WTC11 (cell line): Measurements from ENCODE around the gene CCDC6. TPM values are rescaled to one million over a fixed set of nuclear protein-coding genes. Genes with fewer than 3 reads are reported as not detected.

Source experiments
- ATAC-seq: fragments of 200-7000 bp; cut with Tn5 transposase; 2 replicates; pipeline ENCODE4 v1.10.0; 2021; ENCODE audit warnings: mild to moderate bottlenecking, moderate library complexity
- CTCF ChIA-PET: fragments of 300-600 bp; sonication (Branson Sonifier 250); formaldehyde crosslinking; loops from one replicate; lab custom pipeline; 2021; ENCODE audit warnings: antibody characterized with exemption; lab: Charles Lee
- POLR2A ChIA-PET: fragments of 350-600 bp; sonication (Branson Sonifier 250); formaldehyde crosslinking; loops from one replicate; lab custom pipeline; 2021; ENCODE audit warnings: antibody characterized with exemption; lab: Charles Lee
- DNase-seq: peaks from one replicate; pipeline ENCODE4 v3.0.0; 2021; ENCODE audit warnings: low spot score
- H3K27ac Mint-ChIP-seq: 2 replicates; pipeline ENCODE4 v1.8.0; 2021; ENCODE audit warnings: mixed read lengths
- H3K27me3 Mint-ChIP-seq: 2 replicates; pipeline ENCODE4 v1.8.0; 2021; ENCODE audit warnings: low read depth, mild to moderate bottlenecking, moderate library complexity, mixed read lengths
- H3K36me3 Mint-ChIP-seq: 2 replicates; pipeline ENCODE4 v1.8.0; 2021; ENCODE audit warnings: mixed read lengths
- H3K4me1 Mint-ChIP-seq: 2 replicates; pipeline ENCODE4 v1.8.0; 2022; ENCODE audit warnings: mixed read lengths
- H3K4me3 Mint-ChIP-seq: 2 replicates; pipeline ENCODE4 v1.8.0; 2021; ENCODE audit warnings: mild to moderate bottlenecking, moderate library complexity, mixed read lengths
- H3K9me3 Mint-ChIP-seq: 2 replicates; pipeline ENCODE4 v1.8.0; 2021; ENCODE audit warnings: mixed read lengths
- AFF4 ChIP-seq: sonication (generic); formaldehyde crosslinking; IDR thresholded peaks from 2 replicates; pipeline ENCODE4 v1.8.1; 2023; ENCODE audit warnings: mild to moderate bottlenecking, missing genetic modification reagents, borderline replicate concordance
- ATF1 ChIP-seq: sonication (generic); formaldehyde crosslinking; IDR thresholded peaks from 2 replicates; pipeline ENCODE4 v1.8.1; 2023; ENCODE audit warnings: mild to moderate bottlenecking, moderate library complexity, missing genetic modification reagents
- CBFB ChIP-seq: sonication (generic); formaldehyde crosslinking; IDR thresholded peaks from 2 replicates; pipeline ENCODE4 v1.8.1; 2022; ENCODE audit warnings: mild to moderate bottlenecking, low read depth, missing genetic modification reagents
- GABPB1 ChIP-seq: sonication (generic); formaldehyde crosslinking; IDR thresholded peaks from 2 replicates; pipeline ENCODE4 v1.8.1; 2023; ENCODE audit warnings: mild to moderate bottlenecking, missing genetic modification reagents
- JAZF1 ChIP-seq: fragments of 250-450 bp; sonication (Bioruptor Pico); IDR thresholded peaks from 2 replicates; pipeline ENCODE4 v1.9.0; 2021; ENCODE audit warnings: moderate library complexity, mild to moderate bottlenecking, inconsistent platforms
- MLX ChIP-seq: sonication (generic); formaldehyde crosslinking; IDR thresholded peaks from 2 replicates; pipeline ENCODE4 v1.8.1; 2023; ENCODE audit warnings: mild to moderate bottlenecking, missing genetic modification reagents, moderate library complexity
- OVOL2 ChIP-seq: fragments of 250-450 bp; sonication (Bioruptor Pico); IDR thresholded peaks from 2 replicates; pipeline ENCODE4 v1.9.0; 2021; ENCODE audit warnings: mild to moderate bottlenecking, borderline replicate concordance
- PREB ChIP-seq: sonication (generic); formaldehyde crosslinking; IDR thresholded peaks from 2 replicates; pipeline ENCODE4 v1.8.1; 2022; ENCODE audit warnings: mild to moderate bottlenecking, missing genetic modification reagents, moderate library complexity, borderline replicate concordance
- SP1 ChIP-seq: sonication (generic); formaldehyde crosslinking; conservative IDR thresholded peaks from 2 replicates; pipeline ENCODE4 v1.8.1; 2022; ENCODE audit warnings: missing genetic modification reagents
- USF2 ChIP-seq: sonication (generic); formaldehyde crosslinking; IDR thresholded peaks from 2 replicates; pipeline ENCODE4 v1.8.1; 2023; ENCODE audit warnings: mild to moderate bottlenecking, missing genetic modification reagents, moderate library complexity
- ZBTB43 ChIP-seq: sonication (generic); formaldehyde crosslinking; IDR thresholded peaks from 2 replicates; pipeline ENCODE4 v1.8.1; 2023; ENCODE audit warnings: mild to moderate bottlenecking, missing genetic modification reagents
- ZNF219 ChIP-seq: sonication (generic); formaldehyde crosslinking; IDR thresholded peaks from 2 replicates; pipeline ENCODE4 v1.8.0; 2023; ENCODE audit warnings: missing genetic modification reagents, mild to moderate bottlenecking, borderline replicate concordance
- ZNF317 ChIP-seq: sonication (generic); formaldehyde crosslinking; IDR thresholded peaks from 2 replicates; pipeline ENCODE4 v1.8.1; 2023; ENCODE audit warnings: low read depth, mild to moderate bottlenecking, moderate library complexity, missing genetic modification reagents, borderline replicate concordance
- ZNF512 ChIP-seq: sonication (generic); formaldehyde crosslinking; IDR thresholded peaks from 2 replicates; pipeline ENCODE4 v1.8.1; 2022; ENCODE audit warnings: missing genetic modification reagents, borderline replicate concordance
- total RNA-seq: library from RNA; stranded (reverse); gene quantifications from 3 replicates; pipeline ENCODE4 v1.2.3, GENCODE V29; 2021

CCDC6 gene
- total RNA-seq, 1 experiment from 2014 or later = 55.2 TPM

GRCh38 chr10:59900048-59900727, 6.2 kb downstream of the CCDC6 start (continued):
- TF ChIP-seq ZNF219 (CRISPR knock-in tag) (no peak), OVOL2 (CRISPR knock-in tag) (no peak), ZNF512 (CRISPR knock-in tag) (no peak), MLX (CRISPR knock-in tag) (no peak), USF2 (no peak), CBFB (CRISPR knock-in tag) (no peak), PREB (CRISPR knock-in tag) (no peak), JAZF1 (CRISPR knock-in tag) (no peak)

GRCh38 chr10:59898125-59898835, 8.1 kb downstream of the CCDC6 start:
- TF ChIP-seq OVOL2 (CRISPR knock-in tag) = no peak
- no peak for TF ChIP-seq ZBTB43 (CRISPR knock-in tag)
- no peak for TF ChIP-seq ATF1 (CRISPR knock-in tag)
- TF ChIP-seq SP1 (CRISPR knock-in tag) = no peak
- TF ChIP-seq GABPB1 (CRISPR knock-in tag) = no peak
- no peak for TF ChIP-seq ZNF317
- TF ChIP-seq AFF4 (CRISPR knock-in tag) = no peak
- DNase-seq (no peak), ATAC-seq (peak; percentile 49; the same call in 1 of the 2 replicates)
- Mint-ChIP-seq H3K36me3 (no peaks in the 10 kb centered on the region), H3K27ac (peak overlapping the region; percentile 75), H3K9me3 (no peaks in the 10 kb centered on the region), H3K27me3 (no peaks in the 10 kb centered on the region), H3K4me1 (peaks cover 75% of the 10 kb centered on the region), H3K4me3 (no peak overlapping the region)
- CTCF ChIA-PET = interaction anchor here (1.0 kb wide), 1 partner anchor 67 kb away, joined by 6 read pairs; no protein-coding TSS in a partner anchor
- POLR2A ChIA-PET = interaction anchor here (1.4 kb wide), 1 partner anchor 11 kb away, joined by 4 read pairs; no protein-coding TSS in a partner anchor
